GM19455 (cell line): ENCODE data around the gene SEC31A.

ENCODE experiments used
- ATAC-seq: cut with Tn5 transposase; IDR thresholded peaks from one replicate; pipeline ENCODE4 v1.9.1; 2021; ENCODE audit not compliant: unreplicated experiment

SEC31A gene

DNA sequence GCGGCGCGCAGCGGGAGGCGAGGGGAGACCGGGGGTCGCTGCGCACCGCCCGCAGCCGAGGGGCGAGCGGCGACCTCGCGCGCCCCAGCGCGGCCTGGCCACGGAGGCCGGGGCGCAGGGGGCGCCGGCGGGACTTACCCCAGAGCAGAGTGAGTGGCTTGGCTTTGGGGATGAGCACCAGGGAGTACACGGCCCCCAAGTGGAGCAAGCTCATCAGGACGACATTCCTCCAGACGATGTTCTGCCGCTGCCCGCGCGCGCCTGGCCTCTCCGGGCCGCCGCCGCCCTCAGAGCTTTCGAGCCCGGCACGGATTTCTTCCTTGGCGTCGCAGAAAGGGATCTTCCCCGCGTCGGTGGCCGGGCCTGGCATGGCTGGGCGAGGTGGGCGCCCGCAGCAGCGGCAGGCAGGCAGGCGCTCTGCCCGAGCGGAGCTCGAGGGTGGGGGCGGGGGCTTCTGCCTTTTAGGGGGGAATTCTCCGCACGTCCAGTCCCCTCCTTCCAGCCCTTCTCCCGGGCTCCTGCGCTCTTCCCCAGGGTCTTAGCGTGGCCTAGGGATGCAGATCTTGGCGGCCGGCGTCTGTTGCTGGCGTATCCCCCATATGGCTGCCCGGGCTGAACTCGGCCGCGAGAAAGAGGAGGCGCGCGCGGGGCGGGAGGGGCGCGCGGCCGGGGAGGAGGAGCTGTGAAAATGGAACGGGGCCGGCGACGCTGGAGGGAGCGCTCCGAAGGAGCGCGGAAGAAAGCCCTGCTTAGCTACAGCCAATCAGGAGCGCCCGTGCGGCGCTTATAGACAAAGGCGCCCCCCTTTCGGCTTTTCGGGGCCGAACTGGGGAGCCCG lies 92.6 kb downstream of the SEC31A start, which contains the start of gene SCD5:
SCD5 (minus strand) TSS at position 629 of the 838 bp plus-strand sequence; CDS start at position 370, 259 bp downstream.
- ATAC-seq, result peak; percentile 94

DNA sequence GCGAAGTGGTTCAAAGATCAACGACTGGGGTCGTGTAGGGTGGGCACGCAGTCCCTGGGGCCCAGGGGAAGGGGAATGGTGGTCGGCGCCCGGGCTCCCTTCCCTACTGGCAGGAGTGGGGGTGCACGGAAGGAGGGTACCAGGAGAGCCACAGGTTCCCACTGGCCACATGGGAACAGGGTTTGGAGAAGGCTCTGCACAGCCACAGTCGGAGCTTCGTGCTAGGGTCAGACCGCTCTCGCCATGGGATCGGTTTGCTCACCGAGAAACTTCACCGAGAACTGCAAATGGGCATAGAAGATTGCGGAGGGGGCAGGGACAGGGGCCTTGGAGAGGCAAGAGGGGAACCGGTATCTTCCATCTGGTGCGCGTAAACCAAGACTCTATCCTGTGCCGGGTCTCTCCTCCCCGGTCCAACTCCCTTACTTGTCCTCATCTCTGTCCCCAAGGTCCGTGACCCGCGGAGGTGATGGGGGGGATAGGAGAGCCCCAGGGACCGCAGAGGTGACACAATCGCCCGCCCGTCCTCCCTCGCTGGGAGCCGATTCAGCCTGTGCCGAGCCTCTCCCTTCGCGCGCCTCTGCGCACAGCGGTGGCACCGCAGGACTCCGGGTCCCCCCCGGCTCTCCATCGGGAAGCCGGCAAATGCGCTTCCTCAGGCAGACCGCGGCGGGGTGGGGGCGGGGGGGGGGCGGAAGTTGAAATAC lies 93.4 kb downstream of the SEC31A start:
- no peak for ATAC-seq

DNA sequence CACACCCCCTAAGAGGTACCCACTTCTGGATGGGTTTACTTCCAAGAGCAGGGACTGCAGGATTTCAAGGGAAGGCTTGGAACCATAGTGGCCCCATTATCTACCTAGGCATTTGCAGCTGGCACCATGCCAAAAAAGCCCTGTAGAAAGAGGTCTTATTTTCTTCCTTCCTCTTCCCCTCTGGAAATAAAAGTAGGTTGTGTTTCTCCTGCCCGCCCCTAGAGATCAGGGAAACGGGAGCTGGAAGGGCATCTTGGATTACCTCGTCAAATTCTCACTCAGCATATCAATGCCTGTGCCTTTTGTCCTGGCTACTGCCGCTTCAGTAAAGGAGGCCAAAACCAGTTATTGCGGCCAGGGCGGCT lies 93.9 kb downstream of the SEC31A start:
- no peak for ATAC-seq

DNA sequence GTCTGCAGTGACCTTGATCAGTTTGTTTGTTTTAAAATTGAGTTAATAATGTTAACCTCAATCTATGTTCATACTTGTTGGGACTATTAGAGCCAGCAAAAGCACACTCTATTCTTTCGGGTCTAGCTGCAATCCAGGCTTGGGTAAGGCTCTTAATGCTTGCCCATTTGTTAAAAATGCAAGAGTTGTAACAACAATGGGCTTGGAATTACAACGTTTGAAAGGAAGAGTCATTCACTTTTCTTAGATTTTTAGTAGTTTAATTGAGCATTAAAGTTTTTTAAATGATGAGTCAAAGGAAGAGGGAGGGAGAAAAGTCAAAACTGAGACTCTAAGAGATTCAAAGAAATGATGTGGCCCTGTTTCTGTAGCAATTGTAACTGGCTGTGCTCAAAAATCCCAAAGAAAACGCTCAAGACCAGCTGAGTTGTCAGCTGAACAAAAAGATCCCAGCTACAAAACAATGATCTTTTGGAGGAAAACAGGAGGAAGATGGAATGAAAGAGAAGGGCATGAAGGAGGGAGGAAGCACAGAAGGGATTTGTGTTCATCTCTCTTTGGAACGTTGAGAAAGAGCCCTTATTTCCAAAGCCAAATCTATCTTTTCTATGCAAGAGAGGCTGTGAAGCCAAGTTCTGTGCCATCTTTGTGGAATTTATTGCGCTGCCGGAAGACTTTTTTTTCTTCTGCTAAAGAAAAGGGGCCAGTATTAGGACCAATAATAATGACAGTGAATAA lies 97.9 kb downstream of the SEC31A start:
- no peak for ATAC-seq

DNA sequence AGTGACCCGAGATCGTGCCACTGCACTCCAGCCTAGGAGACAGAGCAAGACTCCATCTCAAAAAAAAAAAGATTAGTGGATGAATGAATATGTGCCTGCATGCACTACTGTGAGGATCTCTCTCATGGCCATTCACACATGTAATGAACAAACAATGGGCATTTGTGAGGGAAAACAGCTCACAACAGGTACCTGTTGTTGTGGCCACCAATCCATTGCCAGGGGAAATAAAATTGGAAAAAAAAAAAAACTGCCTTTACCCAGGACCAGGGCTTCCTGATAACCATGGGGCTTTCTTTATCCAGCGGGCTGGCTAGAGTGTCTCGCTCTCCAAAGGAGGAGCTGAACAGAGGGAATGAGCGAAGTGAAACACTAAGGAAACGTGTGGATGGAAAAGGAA lies 99.8 kb downstream of the SEC31A start:
- ATAC-seq, result no peak

DNA sequence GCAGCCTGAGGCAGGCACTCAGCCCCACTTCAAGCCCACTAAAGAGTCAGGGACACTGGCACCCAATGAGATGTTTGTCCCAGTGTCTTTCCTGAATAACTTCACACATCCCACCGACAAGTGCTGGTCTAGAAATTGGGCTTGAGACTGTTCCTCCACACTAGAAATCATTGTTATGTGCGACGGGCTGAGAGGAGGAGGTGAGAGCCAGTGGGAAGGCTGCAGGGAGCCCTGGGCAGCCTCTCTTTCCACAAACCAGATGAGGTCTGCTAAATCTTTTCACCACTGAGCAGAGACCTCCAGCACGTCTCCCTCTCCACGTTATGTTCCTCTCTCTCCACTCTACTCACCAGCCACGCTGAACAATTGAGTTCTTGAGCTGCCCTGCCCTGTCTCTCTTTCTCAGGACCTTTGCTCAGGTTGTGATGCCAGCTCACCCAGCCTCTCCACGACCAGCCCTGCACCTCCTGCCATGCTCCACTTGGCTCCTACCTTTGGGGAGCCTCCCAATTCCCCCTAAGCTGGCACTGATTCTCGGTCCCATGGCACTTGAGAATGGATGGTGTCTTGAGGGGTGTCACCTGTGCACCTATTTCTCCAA lies 100.8 kb downstream of the SEC31A start:
- no peak for ATAC-seq

DNA sequence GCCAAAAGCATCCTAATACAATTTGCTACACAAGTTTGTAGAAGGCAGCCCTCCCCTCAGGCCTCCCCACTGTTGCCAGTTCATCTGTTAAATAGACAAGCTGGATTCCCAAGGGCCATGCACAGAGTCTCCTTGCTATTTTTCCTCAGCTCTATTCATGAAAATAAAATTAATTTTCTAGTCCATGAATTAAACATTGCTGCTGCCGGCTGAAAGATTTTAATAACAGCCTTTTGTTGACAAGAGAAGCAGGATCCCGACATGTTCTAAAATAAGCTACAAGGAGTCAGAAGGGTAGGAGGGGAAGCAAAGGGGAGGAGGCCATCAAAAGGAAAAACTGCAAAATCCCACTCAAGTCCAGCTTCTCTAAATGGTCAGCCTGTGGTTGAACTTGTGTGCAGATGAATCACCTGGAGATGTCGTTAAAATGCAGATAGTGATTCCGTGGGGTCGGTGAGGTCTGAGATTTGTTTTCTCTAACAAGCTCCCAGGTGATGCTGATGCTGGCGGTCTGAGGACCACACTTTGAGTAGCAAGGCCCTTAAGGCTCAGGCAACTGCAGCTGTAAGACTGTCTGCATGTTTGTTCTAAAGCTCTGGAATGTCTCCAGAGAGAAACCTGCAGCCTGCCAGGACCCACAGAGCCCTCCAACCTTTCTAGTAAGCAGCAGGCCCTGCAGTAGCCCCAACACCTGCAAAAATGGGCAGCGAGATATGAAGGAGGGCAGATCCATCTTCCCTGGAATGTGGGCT lies 101.8 kb downstream of the SEC31A start:
- no peak for ATAC-seq

DNA sequence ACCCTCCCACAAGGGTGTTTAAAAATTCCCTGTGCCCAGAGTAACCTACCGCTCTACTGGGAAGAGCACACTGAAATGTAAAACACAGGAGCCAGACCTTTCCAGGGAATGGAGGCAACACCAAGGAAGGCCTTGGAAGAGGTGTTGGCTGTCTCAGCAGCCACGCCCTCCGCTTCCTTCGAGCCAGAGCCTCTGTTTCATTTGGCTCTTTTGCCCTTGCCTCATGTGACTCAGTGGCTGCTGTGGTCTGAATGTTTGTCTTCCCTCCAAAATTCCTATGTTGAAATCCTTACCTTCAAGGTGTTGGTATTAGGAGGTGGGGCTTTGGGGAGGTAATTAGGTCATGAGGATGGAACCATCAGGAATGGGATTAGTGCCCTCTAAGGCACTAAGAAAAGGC lies 103.6 kb downstream of the SEC31A start:
- ATAC-seq, result no peak

DNA sequence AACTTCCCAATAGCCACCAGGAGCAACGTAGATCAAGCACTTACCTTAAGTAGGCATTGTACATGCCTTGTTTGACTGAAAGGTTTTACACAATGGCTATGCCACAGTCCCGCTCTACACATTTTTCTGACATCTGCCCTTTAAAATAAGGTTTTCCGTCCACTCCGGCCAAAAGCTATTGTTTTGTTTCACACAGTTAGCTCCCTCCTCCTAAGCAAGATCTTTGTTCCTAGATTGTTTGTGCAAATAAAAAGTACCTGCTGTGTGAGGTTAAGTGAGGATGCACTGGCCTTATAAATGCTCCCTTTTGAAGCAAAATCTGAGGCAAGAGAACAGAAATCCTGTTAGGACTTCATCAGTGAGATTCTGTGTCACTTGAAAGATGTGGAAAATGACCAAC lies 104.1 kb downstream of the SEC31A start:
- ATAC-seq, result no peak

DNA sequence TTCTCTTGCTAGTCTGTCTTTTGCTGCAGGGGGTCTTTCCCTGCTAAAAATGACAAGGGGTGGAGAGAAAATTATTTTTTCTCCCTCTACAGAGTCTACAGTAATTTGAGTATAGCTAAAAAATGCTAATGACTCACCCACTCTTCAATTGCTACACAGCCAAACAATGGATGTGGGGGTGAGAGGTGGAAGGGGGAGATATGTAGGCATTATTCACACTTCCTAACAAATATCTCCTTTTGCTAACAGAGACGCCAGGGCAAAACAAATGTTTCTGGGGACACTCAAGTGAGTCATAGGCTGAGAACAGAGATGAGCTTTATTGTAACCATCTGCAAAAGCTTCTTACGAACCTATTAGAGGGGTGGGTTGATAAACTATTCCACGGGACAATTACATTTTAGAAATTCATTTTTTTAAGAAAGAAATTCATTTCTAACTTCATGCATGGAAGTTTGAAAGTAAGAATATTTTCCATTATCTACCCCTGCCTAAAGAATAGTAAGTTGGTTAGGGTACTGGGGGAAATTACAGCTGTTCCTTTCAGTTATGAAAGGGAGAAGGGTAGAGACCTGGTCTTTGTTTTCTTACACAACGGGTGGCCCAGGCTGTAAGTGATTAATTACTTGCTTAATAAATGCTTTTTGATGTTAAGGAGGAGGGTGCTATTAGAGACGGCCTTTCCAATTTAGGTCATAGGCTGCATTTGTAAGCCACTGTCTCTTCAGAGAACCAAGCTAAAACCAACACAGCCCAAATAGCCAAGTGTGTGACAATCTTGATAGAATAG lies 105.1 kb downstream of the SEC31A start:
- no peak for ATAC-seq

DNA sequence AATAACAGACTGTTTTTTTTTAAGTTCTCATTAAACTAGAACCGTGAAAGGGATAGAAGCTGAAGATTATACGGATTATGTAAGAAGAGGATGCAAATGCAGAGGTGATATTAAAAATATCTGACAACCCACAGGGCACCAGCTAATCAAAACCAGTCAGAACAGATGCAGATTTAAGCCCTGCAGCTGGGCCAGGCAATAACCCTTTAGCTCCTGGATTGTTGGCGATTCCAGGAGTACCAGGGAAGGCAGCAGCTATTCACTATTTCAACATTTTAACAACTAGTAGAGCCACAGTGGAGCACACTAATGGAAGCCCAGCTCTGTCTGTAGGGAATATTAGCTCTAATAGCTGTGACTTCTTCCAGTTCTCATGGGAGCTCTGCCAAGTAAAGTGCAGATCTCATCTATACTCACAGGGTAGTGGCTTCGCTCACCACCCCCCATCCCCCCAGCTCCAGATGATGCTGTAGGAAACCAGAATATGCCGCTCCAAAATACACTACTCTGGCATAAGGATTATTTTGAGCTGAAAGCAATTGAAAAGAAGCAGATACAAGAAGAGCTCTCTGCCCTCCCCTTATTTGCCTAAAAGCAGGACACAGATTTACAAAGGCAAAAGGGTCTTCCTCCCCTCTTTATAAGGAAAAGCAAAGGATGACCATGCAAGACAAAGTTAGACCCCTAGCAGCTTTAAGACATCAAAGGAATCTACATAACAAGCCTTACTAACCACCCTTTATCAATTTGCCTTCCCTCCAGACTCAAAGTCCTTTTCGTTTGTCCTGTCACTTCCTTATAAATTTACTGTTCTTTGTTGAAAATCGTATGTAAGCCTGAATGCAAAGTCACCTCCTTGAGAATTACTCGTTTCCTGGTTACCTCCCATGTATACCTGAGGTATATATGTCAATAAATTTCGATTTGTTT lies 106.0 kb downstream of the SEC31A start:
- ATAC-seq, result no peak

DNA sequence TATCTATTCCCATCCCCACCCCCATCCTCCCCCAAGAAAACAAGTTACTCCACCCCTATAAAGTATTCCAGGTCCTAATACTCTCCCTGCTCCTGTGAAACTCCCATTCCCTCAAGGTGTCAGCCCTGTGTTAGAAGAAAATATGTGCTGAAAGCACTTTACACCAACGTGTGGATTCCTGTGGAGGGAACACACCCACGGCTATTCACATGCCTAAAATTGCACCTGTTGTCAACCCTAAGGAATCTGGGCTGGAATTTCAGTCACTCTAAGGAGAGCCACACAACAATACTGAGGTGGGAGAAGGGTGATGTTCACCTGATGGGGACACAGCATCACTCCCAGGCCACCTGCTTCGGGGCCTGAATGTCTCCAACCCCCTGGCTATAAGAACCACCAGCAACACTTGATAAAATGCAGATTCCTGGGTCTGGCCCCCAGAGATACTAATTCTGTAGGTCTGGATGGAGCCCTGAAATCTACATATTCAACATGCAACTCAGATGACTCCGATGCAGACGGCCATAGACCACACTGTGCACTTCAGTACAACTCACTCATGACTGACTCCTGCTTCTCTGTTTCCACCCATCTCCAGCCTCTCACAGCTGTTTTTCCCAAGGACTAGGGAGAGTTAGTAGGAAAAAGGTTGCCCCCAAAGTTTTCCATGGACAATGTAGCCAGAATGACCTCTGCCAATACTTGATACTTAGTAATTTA lies 108.2 kb downstream of the SEC31A start:
- no peak for ATAC-seq

DNA sequence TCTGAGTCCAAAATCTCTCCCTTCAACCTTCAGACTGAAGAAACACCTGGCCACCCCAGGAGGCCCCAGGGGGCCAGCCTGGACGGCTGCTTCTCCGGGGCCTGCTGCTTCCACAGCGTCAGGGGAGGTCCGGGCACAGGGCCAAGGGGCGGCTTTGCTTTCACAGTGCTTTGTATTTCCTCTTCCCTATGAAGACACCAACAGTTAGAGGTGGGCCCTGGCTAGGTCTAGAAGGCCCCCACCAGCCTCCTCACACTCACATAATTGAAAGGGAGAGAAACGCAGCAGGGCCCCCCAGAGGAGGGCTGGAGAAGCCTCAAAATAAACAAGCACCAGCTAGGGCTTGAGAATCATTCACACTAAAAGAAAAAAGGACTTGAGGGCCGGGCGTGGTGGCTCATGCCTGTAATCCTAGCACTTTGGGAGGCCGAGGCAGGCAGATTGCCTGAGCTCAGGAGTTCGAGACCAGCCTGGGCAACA lies 110.2 kb downstream of the SEC31A start:
- no peak for ATAC-seq

DNA sequence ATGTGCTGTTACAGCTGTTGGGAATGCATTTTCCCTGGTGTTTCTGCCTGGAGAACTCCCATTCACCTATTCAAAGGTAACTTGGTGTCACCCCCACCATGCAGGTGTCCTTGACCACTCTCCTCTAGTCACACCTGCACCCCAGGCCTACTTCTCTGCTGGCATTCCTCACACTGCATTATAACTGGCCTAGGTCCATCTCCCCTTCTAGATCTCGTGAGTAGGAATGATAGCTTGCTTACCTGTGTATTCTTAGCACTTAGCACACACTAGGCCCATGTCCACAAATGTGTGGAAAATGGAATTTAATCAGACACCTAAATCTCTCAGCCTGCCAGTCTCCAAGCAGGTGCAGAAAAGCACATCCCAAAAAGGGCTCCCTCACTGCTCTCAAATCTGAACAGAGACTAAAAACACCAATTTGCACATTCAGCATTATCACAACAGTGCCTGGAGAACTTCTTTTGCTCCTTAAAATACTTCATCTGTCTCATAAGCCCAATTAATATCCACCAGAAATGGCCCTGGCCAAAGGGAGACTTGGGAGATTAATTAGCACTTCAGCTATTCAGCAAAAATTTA lies 110.7 kb downstream of the SEC31A start:
- no peak for ATAC-seq

DNA sequence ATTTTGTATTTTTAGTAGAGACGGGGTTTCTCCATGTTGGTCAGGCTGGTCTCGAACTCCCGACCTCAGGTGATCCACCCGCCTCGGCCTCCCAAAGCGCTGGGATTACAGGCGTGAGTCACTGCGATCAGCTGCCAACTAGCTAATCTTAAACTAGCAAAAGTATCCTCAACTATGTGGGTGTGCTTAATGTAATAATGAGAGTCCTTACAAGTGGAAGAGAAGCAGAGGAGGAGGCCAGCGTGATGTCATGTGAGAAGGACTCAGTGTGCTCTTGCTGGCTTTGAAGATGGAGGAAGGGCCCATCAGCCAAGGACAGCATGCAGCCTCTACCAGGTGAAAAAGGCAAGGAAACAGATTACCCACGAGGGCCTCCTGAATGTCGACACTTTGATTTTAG lies 111.9 kb downstream of the SEC31A start:
- no peak for ATAC-seq

DNA sequence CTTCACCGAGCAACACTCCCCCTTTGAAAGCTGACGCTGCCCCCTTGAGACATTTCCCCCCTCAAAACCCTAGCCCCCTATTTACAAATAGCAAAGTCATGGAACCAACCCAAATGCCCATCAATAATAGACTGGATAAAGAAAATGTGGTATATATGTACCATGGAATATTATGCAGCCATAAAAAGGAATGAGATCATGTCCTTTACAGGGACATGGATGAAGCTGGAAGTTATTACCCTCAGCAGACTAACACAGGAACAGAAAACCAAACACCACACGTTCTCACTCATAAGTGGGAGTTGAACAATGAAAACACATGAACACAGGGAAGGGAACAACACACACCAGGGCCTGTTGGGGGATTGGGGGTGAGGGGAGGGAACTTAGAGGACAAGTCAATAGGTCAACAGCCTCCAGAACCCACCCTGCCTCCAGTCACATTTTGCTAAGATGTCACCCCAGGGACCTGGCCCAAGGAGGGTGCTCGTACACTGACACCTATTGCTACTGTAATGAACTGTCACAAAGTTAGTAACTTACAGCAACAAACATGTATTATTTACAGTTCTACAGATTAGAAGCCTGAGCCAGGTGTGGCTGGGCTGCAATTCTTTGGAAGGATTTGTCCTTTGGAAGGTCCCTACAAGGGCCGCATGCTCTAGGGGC lies 113.0 kb downstream of the SEC31A start:
- ATAC-seq, result no peak

DNA sequence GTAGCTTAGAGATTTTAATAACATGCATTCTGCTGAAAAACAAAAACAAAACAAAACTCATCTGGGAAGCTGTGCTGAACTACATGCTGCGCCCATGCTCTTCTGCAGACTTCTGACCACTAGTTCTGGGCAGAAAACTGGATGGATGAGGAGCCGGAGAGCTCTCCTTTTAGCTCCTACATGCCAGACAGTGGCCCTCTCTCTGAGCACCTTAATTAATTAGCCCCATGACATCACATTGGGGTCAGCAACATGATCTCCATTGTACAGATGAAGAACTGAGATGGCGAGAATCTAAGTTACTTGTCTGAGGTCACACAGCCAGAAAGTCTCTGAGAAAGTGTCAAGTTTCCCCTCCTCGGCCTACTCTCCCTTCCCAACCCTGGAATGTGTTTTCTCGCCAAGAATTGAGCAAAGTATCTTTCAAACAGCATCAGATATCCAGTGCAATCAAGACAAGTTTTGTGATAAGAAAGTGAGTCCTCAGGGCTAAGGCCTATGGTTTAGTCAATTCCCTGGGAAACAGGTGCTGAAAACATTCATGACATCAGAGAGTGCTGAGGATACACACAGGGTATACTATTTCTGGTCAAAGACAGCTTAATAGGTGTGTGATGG lies 113.9 kb downstream of the SEC31A start:
- no peak for ATAC-seq
